ENCODE data around the gene NELFA. TPM values are rescaled to one million over a fixed set of nuclear protein-coding genes. Genes with fewer than 3 reads are reported as not detected.

Gene NELFA
- total RNA-seq, 1 experiment from 2014 or later, result 58.3 TPM

GRCh38 chr4:1961563-1961962 is 47.2 kb downstream of the NELFA start:
- no peaks in the 10 kb centered on the region for H3K4me1 ChIP-seq (ENCODE audit: insufficient read depth, low read length, poor library complexity, severe bottlenecking)
- intact Hi-C loops (cut with micrococcal nuclease; ENCODE audit: unreplicated experiment), result no loop called here
- ChIA-PET POLR2A (ENCODE audit: low non-redundant PET) (no interaction called here), CTCF (no interaction called here)
- BruUV-seq (replicated peaks), result no TSS peak
- H3K27me3 ChIP-seq (replicated peaks; ENCODE audit: insufficient read depth, low read depth, low read length, poor library complexity), result no peaks in the 10 kb centered on the region
- H3K9me3 ChIP-seq (ENCODE audit: low read depth, low read length, poor library complexity, severe bottlenecking), result no peaks in the 10 kb centered on the region
- no peak overlapping the region for H3K4me3 ChIP-seq (ENCODE audit: low read depth, low read length, poor library complexity, severe bottlenecking)
- TF ChIP-seq, protein P1, sequence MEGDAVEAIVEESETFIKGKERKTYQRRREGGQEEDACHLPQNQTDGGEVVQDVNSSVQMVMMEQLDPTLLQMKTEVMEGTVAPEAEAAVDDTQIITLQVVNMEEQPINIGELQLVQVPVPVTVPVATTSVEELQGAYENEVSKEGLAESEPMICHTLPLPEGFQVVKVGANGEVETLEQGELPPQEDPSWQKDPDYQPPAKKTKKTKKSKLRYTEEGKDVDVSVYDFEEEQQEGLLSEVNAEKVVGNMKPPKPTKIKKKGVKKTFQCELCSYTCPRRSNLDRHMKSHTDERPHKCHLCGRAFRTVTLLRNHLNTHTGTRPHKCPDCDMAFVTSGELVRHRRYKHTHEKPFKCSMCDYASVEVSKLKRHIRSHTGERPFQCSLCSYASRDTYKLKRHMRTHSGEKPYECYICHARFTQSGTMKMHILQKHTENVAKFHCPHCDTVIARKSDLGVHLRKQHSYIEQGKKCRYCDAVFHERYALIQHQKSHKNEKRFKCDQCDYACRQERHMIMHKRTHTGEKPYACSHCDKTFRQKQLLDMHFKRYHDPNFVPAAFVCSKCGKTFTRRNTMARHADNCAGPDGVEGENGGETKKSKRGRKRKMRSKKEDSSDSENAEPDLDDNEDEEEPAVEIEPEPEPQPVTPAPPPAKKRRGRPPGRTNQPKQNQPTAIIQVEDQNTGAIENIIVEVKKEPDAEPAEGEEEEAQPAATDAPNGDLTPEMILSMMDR (conservative IDR thresholded peaks at IDR 0.05; ENCODE audit: low read depth, low read length), result no peak
- TF ChIP-seq EZH2 (IDR thresholded peaks at IDR 0.05; ENCODE audit: borderline replicate concordance, low read depth, low read length, poor library complexity, severe bottlenecking), result no peak
- H3K36me3 ChIP-seq (ENCODE audit: insufficient read depth, low read length, poor library complexity, severe bottlenecking), result peaks cover 93% of the 10 kb centered on the region
- H3K27ac ChIP-seq (ENCODE audit: low read depth, low read length, poor library complexity, severe bottlenecking), result no peak overlapping the region
- no peak for DNase-seq (ENCODE audit: low spot score)

DNA sequence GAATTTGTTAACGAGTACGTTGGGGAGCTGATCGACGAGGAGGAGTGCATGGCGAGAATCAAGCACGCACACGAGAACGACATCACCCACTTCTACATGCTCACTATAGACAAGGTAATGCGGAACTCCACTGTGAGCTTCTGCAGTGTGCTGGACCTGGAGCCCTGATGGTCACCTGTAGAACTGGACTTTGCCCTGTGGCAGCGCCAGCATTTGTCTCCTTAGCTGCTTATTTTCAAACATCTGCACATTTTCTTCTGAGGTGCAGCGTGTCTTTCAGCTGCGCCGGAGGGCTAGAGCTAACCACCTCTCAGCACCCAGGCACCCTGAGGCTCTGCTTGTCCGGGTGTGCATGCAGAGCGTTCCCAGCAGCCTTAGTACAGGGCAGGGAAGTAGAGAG is 47.7 kb downstream of the NELFA start:
- no peak for TF ChIP-seq EZH2 (IDR thresholded peaks at IDR 0.05; ENCODE audit: borderline replicate concordance, low read depth, low read length, poor library complexity, severe bottlenecking)
- TF ChIP-seq, protein P1 (conservative IDR thresholded peaks at IDR 0.05; ENCODE audit: low read depth, low read length), result no peak
- Histone ChIP-seq H3K27me3 (replicated peaks; ENCODE audit: insufficient read depth, low read depth, low read length, poor library complexity) (no peaks in the 10 kb centered on the region), H3K4me1 (ENCODE audit: insufficient read depth, low read length, poor library complexity, severe bottlenecking) (no peaks in the 10 kb centered on the region), H3K27ac (ENCODE audit: low read depth, low read length, poor library complexity, severe bottlenecking) (no peak overlapping the region), H3K4me3 (ENCODE audit: low read depth, low read length, poor library complexity, severe bottlenecking) (no peak overlapping the region), H3K9me3 (ENCODE audit: low read depth, low read length, poor library complexity, severe bottlenecking) (no peaks in the 10 kb centered on the region), H3K36me3 (ENCODE audit: insufficient read depth, low read length, poor library complexity, severe bottlenecking) (peaks cover 97% of the 10 kb centered on the region)
- ChIA-PET POLR2A (ENCODE audit: low non-redundant PET) (no interaction called here), CTCF (no interaction called here)
- intact Hi-C loops (cut with micrococcal nuclease; ENCODE audit: unreplicated experiment), result no loop called here
- DNase-seq (ENCODE audit: low spot score), result no peak
- BruUV-seq (replicated peaks), result no TSS peak

- intact Hi-C loops (cut with micrococcal nuclease; ENCODE audit: unreplicated experiment), result no loop called here
- no peak overlapping the region for H3K4me3 ChIP-seq (ENCODE audit: low read depth, low read length, poor library complexity, severe bottlenecking)
These were observed 48.5 kb downstream of the NELFA start for GRCh38 chr4:1960170-1960825.

More at GRCh38 chr4:1960170-1960825, 48.5 kb downstream of the NELFA start:
- DNase-seq (ENCODE audit: low spot score), result no peak
- Histone ChIP-seq H3K36me3 (ENCODE audit: insufficient read depth, low read length, poor library complexity, severe bottlenecking) (peaks cover 97% of the 10 kb centered on the region), H3K4me1 (ENCODE audit: insufficient read depth, low read length, poor library complexity, severe bottlenecking) (no peaks in the 10 kb centered on the region), H3K9me3 (ENCODE audit: low read depth, low read length, poor library complexity, severe bottlenecking) (no peaks in the 10 kb centered on the region), H3K27me3 (replicated peaks; ENCODE audit: insufficient read depth, low read depth, low read length, poor library complexity) (no peaks in the 10 kb centered on the region), H3K27ac (ENCODE audit: low read depth, low read length, poor library complexity, severe bottlenecking) (no peak overlapping the region)
- CTCF ChIA-PET, result no interaction called here
- no TSS peak for BruUV-seq (replicated peaks)
- POLR2A ChIA-PET (ENCODE audit: low non-redundant PET), result no interaction called here
- no peak for TF ChIP-seq EZH2 (IDR thresholded peaks at IDR 0.05; ENCODE audit: borderline replicate concordance, low read depth, low read length, poor library complexity, severe bottlenecking)
- TF ChIP-seq, protein P1 (conservative IDR thresholded peaks at IDR 0.05; ENCODE audit: low read depth, low read length), result no peak
